ENCODE measurements around the gene CRYBA1.

DNA sequence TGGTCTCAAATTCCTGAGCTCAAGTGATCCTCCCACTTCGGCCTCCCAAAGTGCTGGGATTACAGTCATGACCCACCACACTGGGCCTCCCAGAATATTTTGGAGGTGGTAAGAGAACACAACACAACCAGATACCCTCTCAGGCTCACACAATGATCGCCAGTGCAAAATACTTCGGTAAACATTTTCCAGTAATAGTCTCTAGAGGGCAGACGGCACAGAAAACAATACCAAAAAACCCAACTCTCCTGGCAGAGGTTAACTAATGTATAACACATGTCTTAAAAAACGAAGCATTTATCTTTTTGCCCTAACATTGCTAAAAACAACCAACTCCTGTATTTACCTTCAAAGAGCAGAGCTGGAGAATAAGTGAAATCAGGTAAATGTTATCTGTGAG is 36.8 kb downstream of the CRYBA1 start:
- TF ChIP-seq, protein P1, sequence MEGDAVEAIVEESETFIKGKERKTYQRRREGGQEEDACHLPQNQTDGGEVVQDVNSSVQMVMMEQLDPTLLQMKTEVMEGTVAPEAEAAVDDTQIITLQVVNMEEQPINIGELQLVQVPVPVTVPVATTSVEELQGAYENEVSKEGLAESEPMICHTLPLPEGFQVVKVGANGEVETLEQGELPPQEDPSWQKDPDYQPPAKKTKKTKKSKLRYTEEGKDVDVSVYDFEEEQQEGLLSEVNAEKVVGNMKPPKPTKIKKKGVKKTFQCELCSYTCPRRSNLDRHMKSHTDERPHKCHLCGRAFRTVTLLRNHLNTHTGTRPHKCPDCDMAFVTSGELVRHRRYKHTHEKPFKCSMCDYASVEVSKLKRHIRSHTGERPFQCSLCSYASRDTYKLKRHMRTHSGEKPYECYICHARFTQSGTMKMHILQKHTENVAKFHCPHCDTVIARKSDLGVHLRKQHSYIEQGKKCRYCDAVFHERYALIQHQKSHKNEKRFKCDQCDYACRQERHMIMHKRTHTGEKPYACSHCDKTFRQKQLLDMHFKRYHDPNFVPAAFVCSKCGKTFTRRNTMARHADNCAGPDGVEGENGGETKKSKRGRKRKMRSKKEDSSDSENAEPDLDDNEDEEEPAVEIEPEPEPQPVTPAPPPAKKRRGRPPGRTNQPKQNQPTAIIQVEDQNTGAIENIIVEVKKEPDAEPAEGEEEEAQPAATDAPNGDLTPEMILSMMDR (IDR thresholded peaks at IDR 0.05) = no peak
- TF ChIP-seq EZH2 (IDR thresholded peaks at IDR 0.05) = no peak
- TF ChIP-seq EZH2phosphoT487 (IDR thresholded peaks at IDR 0.05) = no peak

Data from neural progenitor cell (in vitro differentiated cells).